22Rv1 (cell line): Measurements from ENCODE around the gene CEP192.
"Not testable (repeated sequence)": the region's sequence is repeated elsewhere in the genome, so short reads cannot be mapped to it uniquely, and the experiment has no call there.

Source experiments
- H3K27ac ChIP-seq: fragments of 450-650 bp; 2 replicates; pipeline ENCODE4 v1.5.1; 2017
- ZFX ChIP-seq: fragments of 450-650 bp; IDR thresholded peaks from 2 replicates; pipeline ENCODE4 v1.6.1; 2017; ENCODE audit warnings: antibody characterized with exemption, borderline replicate concordance
- TF ChIP-seq, protein P1 (sequence below): fragments of 450-650 bp; IDR thresholded peaks from 2 replicates; pipeline ENCODE4 v1.5.1; 2017; ENCODE audit warnings: mild to moderate bottlenecking

The CEP192 gene

GRCh38 chr18:12975488-12975887 lies 15.7 kb upstream of the CEP192 start:
- H3K27ac ChIP-seq = no peak overlapping the region
- TF ChIP-seq, protein P1, sequence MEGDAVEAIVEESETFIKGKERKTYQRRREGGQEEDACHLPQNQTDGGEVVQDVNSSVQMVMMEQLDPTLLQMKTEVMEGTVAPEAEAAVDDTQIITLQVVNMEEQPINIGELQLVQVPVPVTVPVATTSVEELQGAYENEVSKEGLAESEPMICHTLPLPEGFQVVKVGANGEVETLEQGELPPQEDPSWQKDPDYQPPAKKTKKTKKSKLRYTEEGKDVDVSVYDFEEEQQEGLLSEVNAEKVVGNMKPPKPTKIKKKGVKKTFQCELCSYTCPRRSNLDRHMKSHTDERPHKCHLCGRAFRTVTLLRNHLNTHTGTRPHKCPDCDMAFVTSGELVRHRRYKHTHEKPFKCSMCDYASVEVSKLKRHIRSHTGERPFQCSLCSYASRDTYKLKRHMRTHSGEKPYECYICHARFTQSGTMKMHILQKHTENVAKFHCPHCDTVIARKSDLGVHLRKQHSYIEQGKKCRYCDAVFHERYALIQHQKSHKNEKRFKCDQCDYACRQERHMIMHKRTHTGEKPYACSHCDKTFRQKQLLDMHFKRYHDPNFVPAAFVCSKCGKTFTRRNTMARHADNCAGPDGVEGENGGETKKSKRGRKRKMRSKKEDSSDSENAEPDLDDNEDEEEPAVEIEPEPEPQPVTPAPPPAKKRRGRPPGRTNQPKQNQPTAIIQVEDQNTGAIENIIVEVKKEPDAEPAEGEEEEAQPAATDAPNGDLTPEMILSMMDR = no peak
- no peak for TF ChIP-seq ZFX

DNA sequence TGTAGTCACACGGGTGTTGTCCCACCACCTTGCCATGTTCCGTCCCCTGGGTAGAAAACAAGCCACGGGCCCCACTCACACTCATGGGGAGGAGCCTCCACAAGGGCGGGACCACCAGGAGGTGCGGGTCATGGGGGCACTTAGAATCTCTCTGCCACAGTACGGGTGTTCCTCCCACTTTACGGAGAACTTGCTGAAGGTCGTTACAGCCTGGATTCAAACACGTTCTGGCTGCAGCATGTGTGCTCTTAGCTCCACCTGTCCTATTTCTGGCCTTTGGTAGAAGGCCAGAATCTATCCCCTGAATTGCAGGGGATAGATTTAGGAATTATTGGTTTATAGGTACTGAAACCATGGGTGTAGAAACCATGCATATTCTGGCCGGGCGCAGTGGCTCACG lies 14.9 kb upstream of the CEP192 start:
- no peak for TF ChIP-seq ZFX
- TF ChIP-seq, protein P1 = no peak
- H3K27ac ChIP-seq = no peak overlapping the region

GRCh38 chr18:12980065-12980464 lies 11.1 kb upstream of the CEP192 start:
- H3K27ac ChIP-seq = not testable (repeated sequence)

GRCh38 chr18:12989397-12990122 lies 1.6 kb upstream of the CEP192 start:
- peak overlapping the region; percentile 90 for H3K27ac ChIP-seq
- TF ChIP-seq, protein P1 = no peak

DNA sequence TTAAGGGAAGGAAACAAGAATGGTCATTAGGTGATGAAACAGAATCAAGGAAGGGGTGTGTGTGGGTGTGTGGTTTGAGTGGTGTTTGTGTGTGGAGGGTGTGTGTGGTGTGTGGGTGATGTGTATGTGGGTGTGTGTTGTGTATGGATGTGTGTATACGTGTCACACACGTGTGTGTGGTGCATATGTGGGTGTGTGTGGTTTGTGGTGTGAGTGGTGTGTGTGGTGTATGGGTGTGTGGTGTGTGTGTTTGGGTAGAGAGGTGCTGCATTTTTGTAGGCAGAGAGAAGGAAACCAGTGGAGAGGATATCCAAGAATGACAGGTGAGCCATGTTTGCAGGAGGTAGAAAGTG lies 1.1 kb upstream of the CEP192 start:
- H3K27ac ChIP-seq = peak overlapping the region; percentile 90
- TF ChIP-seq ZFX = no peak
- TF ChIP-seq, protein P1 = no peak

DNA sequence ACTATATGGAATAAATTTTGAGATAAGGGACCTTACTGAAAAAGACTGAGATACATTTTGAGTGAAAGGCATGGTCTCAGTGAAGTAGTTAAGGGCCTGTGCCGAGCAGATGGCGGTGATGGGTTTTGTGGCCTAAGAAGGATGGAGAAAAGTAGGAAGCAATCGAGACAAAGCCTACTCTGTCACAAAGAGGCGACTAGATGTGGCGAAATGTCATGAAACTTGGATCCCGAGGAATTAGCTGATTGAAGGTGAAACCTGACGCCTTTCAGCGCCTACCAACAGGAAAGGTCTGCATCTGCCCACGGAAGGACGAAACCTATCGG lies 558 bp upstream of the CEP192 start:
- TF ChIP-seq, protein P1 = no peak
- no peak for TF ChIP-seq ZFX
- H3K27ac ChIP-seq = peak overlapping the region; percentile 90

DNA sequence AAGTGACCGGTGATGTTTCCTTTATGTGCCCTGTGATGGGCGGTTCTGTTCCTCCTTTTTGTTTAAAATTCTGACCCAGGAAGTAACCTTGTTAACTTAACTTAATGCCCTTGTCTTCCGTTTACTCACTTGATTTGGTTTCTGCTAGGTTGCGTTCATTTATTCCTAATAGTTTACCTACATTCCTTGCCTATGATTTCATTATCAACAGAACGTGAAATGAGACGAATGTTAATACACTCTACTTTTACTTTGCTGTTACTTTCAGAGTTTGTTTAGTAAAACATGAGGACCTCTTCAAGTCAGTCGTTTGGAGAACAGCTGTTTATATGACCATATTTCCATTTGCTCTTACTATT lies 638 bp downstream of the CEP192 start:
- peak overlapping the region; percentile 90 for H3K27ac ChIP-seq
- TF ChIP-seq ZFX = no peak
- TF ChIP-seq, protein P1 = no peak

- TF ChIP-seq ZFX = no peak
- TF ChIP-seq, protein P1 = no peak
- H3K27ac ChIP-seq = no peak overlapping the region
These were observed 2.3 kb downstream of the CEP192 start for GRCh38 chr18:12993439-12993838.
